ENCODE data around the gene TIMM17B.

GRCh38 chrX:48904626-48905025 is 7.1 kb upstream of the TIMM17B start:
- TF ChIP-seq CTCF (IDR thresholded peaks at IDR 0.05; ENCODE audit: insufficient read depth, low read depth, low read length) = no peak
- TF ChIP-seq EZH2 (IDR thresholded peaks at IDR 0.05; ENCODE audit: insufficient read depth, low read length) = no peak
